ENCODE results near the gene USP17L15.
"Not testable (repeated sequence)": the region's sequence is repeated elsewhere in the genome, so short reads cannot be mapped to it uniquely, and the experiment has no call there.

Gene USP17L15, protein sequence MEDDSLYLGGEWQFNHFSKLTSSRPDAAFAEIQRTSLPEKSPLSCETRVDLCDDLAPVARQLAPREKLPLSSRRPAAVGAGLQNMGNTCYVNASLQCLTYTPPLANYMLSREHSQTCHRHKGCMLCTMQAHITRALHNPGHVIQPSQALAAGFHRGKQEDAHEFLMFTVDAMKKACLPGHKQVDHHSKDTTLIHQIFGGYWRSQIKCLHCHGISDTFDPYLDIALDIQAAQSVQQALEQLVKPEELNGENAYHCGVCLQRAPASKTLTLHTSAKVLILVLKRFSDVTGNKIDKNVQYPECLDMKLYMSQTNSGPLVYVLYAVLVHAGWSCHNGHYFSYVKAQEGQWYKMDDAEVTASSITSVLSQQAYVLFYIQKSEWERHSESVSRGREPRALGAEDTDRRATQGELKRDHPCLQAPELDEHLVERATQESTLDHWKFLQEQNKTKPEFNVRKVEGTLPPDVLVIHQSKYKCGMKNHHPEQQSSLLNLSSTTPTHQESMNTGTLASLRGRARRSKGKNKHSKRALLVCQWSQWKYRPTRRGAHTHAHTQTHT

GRCh38 chr4:9234085-9234484 lies at the start of gene USP17L15:
TSS of gene USP17L15 (plus strand) at chr4:9234385. CDS start at chr4:9234385, 0 bp downstream.
- DNase-seq (ENCODE audit: low read depth): not testable (repeated sequence)

GRCh38 chr4:9210357-9210756 lies 23.8 kb upstream of the USP17L15 start, which contains the start of gene USP17L10:
TSS of gene USP17L10 (plus strand) at chr4:9210657. CDS start at chr4:9210657, 0 bp downstream.
- not testable (repeated sequence) for DNase-seq (ENCODE audit: low read depth)

DNA sequence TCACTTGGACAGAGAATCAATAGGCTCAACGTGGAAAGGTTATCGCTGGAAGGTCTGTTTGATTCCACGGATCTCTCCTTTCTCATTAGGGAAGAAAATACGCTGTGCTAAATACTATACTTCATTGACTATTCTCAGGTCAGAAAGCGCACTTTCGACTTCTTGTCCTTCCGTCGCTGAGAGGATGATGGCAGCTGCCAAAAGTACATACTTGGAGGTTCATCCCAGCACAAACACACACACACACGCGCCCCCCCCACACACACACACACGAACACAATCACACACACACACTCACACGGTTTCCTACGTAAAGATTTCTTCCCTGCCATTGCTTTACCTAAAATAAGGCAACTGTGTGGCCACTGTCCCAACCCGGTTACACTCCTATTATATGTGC lies 19.5 kb upstream of the USP17L15 start:
- DNase-seq (ENCODE audit: low read depth): not testable (repeated sequence)

- DNase-seq (ENCODE audit: low read depth): not testable (repeated sequence)
Observed at GRCh38 chr4:9215105-9215504, 19.1 kb upstream of the USP17L15 start, which contains the start of gene USP17L11. TSS of gene USP17L11 (plus strand) at chr4:9215405. CDS start at chr4:9215405, 0 bp downstream.

GRCh38 chr4:9219852-9220251 lies 14.3 kb upstream of the USP17L15 start, which contains the start of gene USP17L12:
TSS of gene USP17L12 (plus strand) at chr4:9220152. CDS start at chr4:9220152, 0 bp downstream.
- DNase-seq (ENCODE audit: low read depth): not testable (repeated sequence)

GRCh38 chr4:9224596-9224995 lies 9.6 kb upstream of the USP17L15 start, which contains the start of gene USP17L13:
TSS of gene USP17L13 (plus strand) at chr4:9224896. CDS start at chr4:9224896, 0 bp downstream.
- not testable (repeated sequence) for DNase-seq (ENCODE audit: low read depth)

DNA sequence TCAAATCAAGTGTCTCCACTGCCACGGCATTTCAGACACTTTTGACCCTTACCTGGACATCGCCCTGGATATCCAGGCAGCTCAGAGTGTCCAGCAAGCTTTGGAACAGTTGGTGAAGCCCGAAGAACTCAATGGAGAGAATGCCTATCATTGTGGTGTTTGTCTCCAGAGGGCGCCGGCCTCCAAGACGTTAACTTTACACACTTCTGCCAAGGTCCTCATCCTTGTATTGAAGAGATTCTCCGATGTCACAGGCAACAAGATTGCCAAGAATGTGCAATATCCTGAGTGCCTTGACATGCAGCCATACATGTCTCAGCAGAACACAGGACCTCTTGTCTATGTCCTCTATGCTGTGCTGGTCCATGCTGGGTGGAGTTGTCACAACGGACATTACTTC lies 3.9 kb upstream of the USP17L15 start:
- not testable (repeated sequence) for DNase-seq (ENCODE audit: low read depth)

- not testable (repeated sequence) for DNase-seq (ENCODE audit: low read depth)
Observed at GRCh38 chr4:9238461-9238860, 4.3 kb downstream of the USP17L15 start.

DNA sequence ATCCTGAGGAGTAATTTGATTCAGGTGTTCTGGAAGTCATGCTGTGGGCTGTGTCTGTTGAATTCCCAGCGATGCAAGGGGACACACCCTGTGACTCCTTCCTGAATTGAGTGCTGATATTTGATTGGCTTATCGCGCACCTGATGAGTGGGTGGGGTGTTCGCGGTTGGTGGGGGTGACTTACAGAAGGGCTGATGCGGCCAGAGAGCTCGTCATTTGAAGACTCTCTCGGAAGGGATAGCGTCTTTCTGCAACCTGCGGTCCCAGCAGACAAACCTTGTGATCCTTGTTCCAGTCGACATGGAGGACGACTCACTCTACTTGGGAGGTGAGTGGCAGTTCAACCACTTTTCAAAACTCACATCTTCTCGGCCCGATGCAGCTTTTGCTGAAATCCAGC lies 9.4 kb downstream of the USP17L15 start, which contains the start of gene USP17L17:
TSS of gene USP17L17 (plus strand) at position 301 of the 400 bp plus-strand sequence. CDS start at position 301, 0 bp downstream.
- DNase-seq (ENCODE audit: low read depth): not testable (repeated sequence)

DNA sequence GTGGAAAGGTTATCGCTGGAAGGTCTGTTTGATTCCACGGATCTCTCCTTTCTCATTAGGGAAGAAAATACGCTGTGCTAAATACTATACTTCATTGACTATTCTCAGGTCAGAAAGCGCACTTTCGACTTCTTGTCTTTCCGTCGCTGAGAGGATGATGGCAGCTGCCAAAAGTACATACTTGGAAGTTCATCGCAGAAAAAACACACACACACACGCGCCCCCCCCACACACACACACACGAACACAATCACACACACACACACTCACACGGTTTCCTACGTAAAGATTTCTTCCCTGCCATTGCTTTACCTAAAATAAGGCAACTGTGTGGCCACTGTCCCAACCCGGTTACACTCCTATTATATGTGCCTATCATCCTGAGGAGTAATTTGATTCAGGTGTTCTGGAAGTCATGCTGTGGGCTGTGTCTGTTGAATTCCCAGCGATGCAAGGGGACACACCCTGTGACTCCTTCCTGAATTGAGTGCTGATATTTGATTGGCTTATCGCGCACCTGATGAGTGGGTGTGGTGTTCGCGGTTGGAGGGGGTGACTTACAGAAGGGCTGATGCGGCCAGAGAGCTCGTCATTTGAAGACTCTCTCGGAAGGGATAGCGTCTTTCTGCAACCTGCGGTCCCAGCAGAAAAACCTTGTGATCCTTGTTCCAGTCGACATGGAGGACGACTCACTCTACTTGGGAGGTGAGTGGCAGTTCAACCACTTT lies 13.9 kb downstream of the USP17L15 start, which contains the start of gene USP17L18:
TSS of gene USP17L18 (plus strand) at position 678 of the 728 bp plus-strand sequence. CDS start at position 678, 0 bp downstream.
- DNase-seq (ENCODE audit: low read depth): not testable (repeated sequence)

- not testable (repeated sequence) for DNase-seq (ENCODE audit: low read depth)
Observed at GRCh38 chr4:9253078-9253477, 18.9 kb downstream of the USP17L15 start, which contains the start of gene USP17L19. TSS of gene USP17L19 (plus strand) at chr4:9253378. CDS start at chr4:9253378, 0 bp downstream.

DNA sequence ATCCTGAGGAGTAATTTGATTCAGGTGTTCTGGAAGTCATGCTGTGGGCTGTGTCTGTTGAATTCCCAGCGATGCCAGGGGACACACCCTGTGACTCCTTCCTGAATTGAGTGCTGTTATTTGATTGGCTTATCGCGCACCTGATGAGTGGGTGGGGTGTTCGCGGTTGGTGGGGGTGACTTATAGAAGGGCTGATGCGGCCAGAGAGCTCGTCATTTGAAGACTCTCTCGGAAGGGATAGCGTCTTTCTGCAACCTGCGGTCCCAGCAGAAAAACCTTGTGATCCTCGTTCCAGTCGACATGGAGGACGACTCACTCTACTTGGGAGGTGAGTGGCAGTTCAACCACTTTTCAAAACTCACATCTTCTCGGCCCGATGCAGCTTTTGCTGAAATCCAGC lies 23.6 kb downstream of the USP17L15 start, which contains the start of gene USP17L20:
TSS of gene USP17L20 (plus strand) at position 301 of the 400 bp plus-strand sequence. CDS start at position 301, 0 bp downstream.
- DNase-seq (ENCODE audit: low read depth): not testable (repeated sequence)

GRCh38 chr4:9262572-9262971 lies 28.4 kb downstream of the USP17L15 start, which contains the start of gene USP17L21:
TSS of gene USP17L21 (plus strand) at chr4:9262872. CDS start at chr4:9262872, 0 bp downstream.
- not testable (repeated sequence) for DNase-seq (ENCODE audit: low read depth)

- not testable (repeated sequence) for DNase-seq (ENCODE audit: low read depth)
Observed at GRCh38 chr4:9267319-9267718, 33.1 kb downstream of the USP17L15 start, which contains the start of gene USP17L22. TSS of gene USP17L22 (plus strand) at chr4:9267619. CDS start at chr4:9267619, 0 bp downstream.

DNA sequence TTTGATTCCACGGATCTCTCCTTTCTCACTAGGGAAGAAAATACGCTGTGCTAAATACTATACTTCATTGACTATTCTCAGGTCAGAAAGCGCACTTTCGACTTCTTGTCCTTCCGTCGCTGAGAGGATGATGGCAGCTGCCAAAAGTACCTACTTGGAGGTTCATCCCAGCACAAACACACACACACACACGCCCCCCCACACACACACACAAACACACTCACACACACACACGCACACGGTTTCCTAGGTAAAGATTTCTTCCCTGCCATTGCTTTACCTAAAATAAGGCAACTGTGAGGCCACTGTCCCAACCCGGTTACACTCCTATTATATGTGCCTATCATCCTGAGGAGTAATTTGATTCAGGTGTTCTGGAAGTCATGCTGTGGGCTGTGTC lies 37.5 kb downstream of the USP17L15 start:
- DNase-seq (ENCODE audit: low read depth): not testable (repeated sequence)
